B cell (primary cell): ENCODE data around the gene GNAI2. TPM values are rescaled to one million over a fixed set of nuclear protein-coding genes. Genes with fewer than 3 reads are reported as not detected.
A peak's percentile ranks its signal among the peaks of the same experiment; 100 is the strongest.

Experiments
- ATAC-seq: fragments of 200-7000 bp; cut with Tn5 transposase; one replicate; pipeline ENCODE4 v1.10.0; 2021; ENCODE audit warnings: low read depth, mild to moderate bottlenecking, moderate number of reproducible peaks, moderate library complexity
- CTCF ChIA-PET: fragments of 350-600 bp; sonication (Branson Sonifier 250); formaldehyde crosslinking; loops from one replicate; lab custom pipeline; 2021; ENCODE audit warnings: antibody characterized with exemption, inconsistent platforms; lab: Charles Lee
- POLR2A ChIA-PET: fragments of 350-600 bp; sonication (Branson Sonifier 250); formaldehyde crosslinking; loops from one replicate; lab custom pipeline; 2021; ENCODE audit warnings: antibody characterized with exemption; lab: Charles Lee
- DNase-seq: peaks from one replicate; pipeline ENCODE4 v3.0.0; 2013
- H2AFZ ChIP-seq: 2 replicates; pipeline ENCODE4 v1.6.1; 2012; ENCODE audit warnings: mild to moderate bottlenecking, low read depth, low read length; ENCODE audit not compliant: insufficient read depth, poor library complexity, severe bottlenecking
- H3K27ac ChIP-seq, 2 donors: 1 replicate in 1 of 2; 2 replicates in 1 of 2; pipeline ENCODE4 v1.5.1; 2012 to 2013; ENCODE audit warnings: low read length in 2 of 2, mild to moderate bottlenecking in 2 of 2, moderate library complexity in 1 of 2
- H3K27me3 ChIP-seq, 4 experiments: fragments of 200-600 bp in 1 of 4; sonication (generic) in 1 of 4; replicated peaks in 1 of 4; 1 replicate in 2 of 4; 2 replicates in 2 of 4; pipeline versions ENCODE4 v1.6.1 to v1.7.0; 2013 to 2016; ENCODE audit warnings: low read length in 3 of 4, mild to moderate bottlenecking in 2 of 4, mixed read lengths in 1 of 4, moderate library complexity in 1 of 4; ENCODE audit not compliant: insufficient read depth in 4 of 4, control insufficient read depth in 3 of 4; ENCODE audit errors: control extremely low read depth in 1 of 4
- H3K36me3 ChIP-seq, 2 experiments: replicated peaks in 1 of 2; 1 replicate in 1 of 2; 2 replicates in 1 of 2; pipeline versions ENCODE4 v1.6.1 to v1.7.1; 2013; ENCODE audit warnings: low read length in 1 of 2; ENCODE audit not compliant: insufficient read depth in 2 of 2, control insufficient read depth in 1 of 2; ENCODE audit errors: control extremely low read depth in 1 of 2, extremely low read depth in 1 of 2
- H3K4me1 ChIP-seq, 2 donors: fragments of 200-600 bp in 1 of 2; sonication (generic) in 1 of 2; 1 replicate in 1 of 2; 2 replicates in 1 of 2; pipeline versions ENCODE4 v1.5.1 to v1.6.1; 2013 to 2017; ENCODE audit warnings: low read length in 2 of 2; ENCODE audit not compliant: control insufficient read depth in 2 of 2, insufficient read depth in 2 of 2
- H3K4me2 ChIP-seq: replicated peaks from 2 replicates; pipeline ENCODE3; 2012; ENCODE audit warnings: mild to moderate bottlenecking, low read depth, low read length; ENCODE audit not compliant: poor library complexity, severe bottlenecking
- H3K4me3 ChIP-seq, 5 experiments: fragments of 200-600 bp in 1 of 5; sonication (generic) in 1 of 5; 1 replicate in 3 of 5; 2 replicates in 2 of 5; pipeline versions ENCODE4 v1.5.1 to v1.7.0; 2011 to 2016; ENCODE audit warnings: low read length in 4 of 5, mild to moderate bottlenecking in 4 of 5, low read depth in 2 of 5, control low read depth in 1 of 5, moderate library complexity in 1 of 5; ENCODE audit not compliant: insufficient read depth in 1 of 5; ENCODE audit errors: control extremely low read depth in 1 of 5, extremely low read depth in 1 of 5
- H3K79me2 ChIP-seq: fragments of 200-600 bp; sonication (generic); one replicate; pipeline ENCODE4 v1.6.0; 2016; ENCODE audit warnings: low read length; ENCODE audit not compliant: control insufficient read depth, insufficient read depth
- H3K9ac ChIP-seq: fragments of 200-600 bp; sonication (generic); 2 replicates; pipeline ENCODE4 v1.6.1; 2017; ENCODE audit warnings: mild to moderate bottlenecking, low read length, moderate library complexity
- H3K9me3 ChIP-seq, 3 donors: one replicate each; pipeline versions ENCODE4 v1.6.1 to v1.7.1; 2013; ENCODE audit warnings: low read length in 2 of 3; ENCODE audit not compliant: control insufficient read depth in 2 of 3, insufficient read depth in 1 of 3; ENCODE audit errors: control extremely low read depth in 1 of 3
- H4K20me1 ChIP-seq: 2 replicates; pipeline ENCODE4 v1.6.0; 2012; ENCODE audit warnings: mild to moderate bottlenecking, low read length; ENCODE audit not compliant: insufficient read depth, control insufficient read depth, poor library complexity, severe bottlenecking
- H3K27ac Mint-ChIP-seq: one replicate; pipeline ENCODE4 v1.8.0; 2021; ENCODE audit warnings: mixed read lengths
- H3K27me3 Mint-ChIP-seq: one replicate; pipeline ENCODE4 v1.8.0; 2021; ENCODE audit warnings: mixed read lengths
- H3K4me1 Mint-ChIP-seq: one replicate; pipeline ENCODE4 v1.8.0; 2021; ENCODE audit warnings: mixed read lengths
- H3K4me3 Mint-ChIP-seq: one replicate; pipeline ENCODE4 v1.8.0; 2021; ENCODE audit warnings: mixed read lengths
- H3K9me3 Mint-ChIP-seq: one replicate; pipeline ENCODE4 v1.8.0; 2022; ENCODE audit warnings: mixed read lengths; ENCODE audit not compliant: insufficient read depth
- CTCF ChIP-seq: fragments of 200-600 bp; IDR thresholded peaks from one replicate; pipeline ENCODE4 v1.8.0; 2022; ENCODE audit warnings: antibody characterized with exemption, mild to moderate bottlenecking
- EZH2 ChIP-seq: IDR thresholded peaks from 2 replicates; pipeline ENCODE4 v1.6.1; 2012; ENCODE audit warnings: borderline replicate concordance, low read depth, mild to moderate bottlenecking, moderate library complexity, low read length; ENCODE audit not compliant: insufficient read depth, poor library complexity, severe bottlenecking
- WGBS: methylation state at CpG from one replicate; pipeline ENCODE4 v1.1.5; 2013; ENCODE audit warnings: missing lambda C conversion rate; ENCODE audit not compliant: insufficient coverage; 5-methylcytosine and 5-hydroxymethylcytosine counted together
- intact Hi-C: fragments of 100-400 bp; cut with micrococcal nuclease; formaldehyde crosslinking; loops from one replicate; pipeline ENCODE4 v1.10.0; 2022
- polyA plus RNA-seq: library from polyadenylated mRNA; depleted of rRNA; stranded (reverse); fragments of >200 nt; gene quantifications from 2 replicates; pipeline ENCODE4 v1.2.3, GENCODE V29; 2012
- total RNA-seq, 2 donors: library from RNA; stranded (reverse); fragments of 120-200 nt in 1 of 2; gene quantifications; 1 replicate in 1 of 2; 2 replicates in 1 of 2; pipeline versions ENCODE4 v1.2.3 to v1.2.4, GENCODE V29; 2013 to 2022

Gene GNAI2
- total and polyA plus RNA-seq, 2 donors (not counting 1 experiment from before 2014, with no cell fraction given): 302 to 491 TPM

DNA sequence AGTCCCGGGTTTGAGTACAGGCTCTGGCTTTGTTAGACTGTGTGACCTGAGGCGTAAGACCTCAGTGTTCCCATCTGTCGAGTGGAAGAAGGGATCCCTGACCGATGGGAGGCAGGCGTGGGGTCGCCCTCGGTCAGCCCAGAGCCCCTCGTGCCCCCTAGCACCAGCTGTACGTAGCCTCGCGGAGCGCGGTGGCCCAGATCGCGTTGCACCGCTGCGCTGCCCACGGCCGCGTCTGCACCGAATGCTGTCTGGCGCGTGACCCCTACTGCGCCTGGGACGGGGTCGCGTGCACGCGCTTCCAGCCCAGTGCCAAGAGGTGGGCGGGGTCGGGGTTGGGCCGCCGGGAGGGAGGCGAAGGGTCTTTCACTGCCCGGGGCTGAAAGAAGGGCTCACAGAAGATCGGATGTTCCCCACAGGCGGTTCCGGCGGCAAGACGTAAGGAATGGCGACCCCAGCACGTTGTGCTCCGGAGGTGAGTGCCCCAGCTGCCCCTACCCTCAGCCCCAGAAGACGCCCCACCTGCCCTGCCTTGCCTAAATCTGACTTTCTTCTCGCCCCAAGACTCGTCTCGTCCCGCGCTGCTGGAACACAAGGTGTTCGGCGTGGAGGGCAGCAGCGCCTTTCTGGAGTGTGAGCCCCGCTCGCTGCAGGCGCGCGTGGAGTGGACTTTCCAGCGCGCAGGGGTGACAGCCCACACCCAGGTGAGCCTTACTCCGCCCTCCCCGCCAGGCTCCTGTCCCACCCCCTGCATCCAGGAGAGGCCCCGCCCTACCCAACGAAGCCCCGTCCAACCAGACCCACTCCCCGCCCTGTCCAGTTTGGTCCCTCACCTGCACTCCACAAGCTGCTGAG lies 39.4 kb downstream of the GNAI2 start:
- Histone ChIP-seq H3K27ac (no peak overlapping the region), H3K79me2 (no peaks in the 10 kb centered on the region), H3K4me2 (peak overlapping the region; percentile 61), H3K27me3 (peaks cover 0 to 57% (median 21%) of the 10 kb centered on the region in 4 experiments), H3K9me3 (peaks cover 0 to 3% (median 0%) of the 10 kb centered on the region in 3 donors), H3K36me3 (no peaks in the 10 kb centered on the region), H3K4me1 (peaks cover 33 to 39% of the 10 kb centered on the region in 2 donors), H3K9ac (no peak overlapping the region), H3K4me3 (no peak overlapping the region), H4K20me1 (peaks cover 10% of the 10 kb centered on the region), H2AFZ (no peak overlapping the region)
- intact Hi-C loops: no loop called here
- TF ChIP-seq EZH2: no peak
- no peak for TF ChIP-seq CTCF
- WGBS: 7% methylated on average over 65 of the region's 65 CpGs
- ATAC-seq (no peak), DNase-seq (peak; percentile 51)
- Mint-ChIP-seq H3K27ac (no peak overlapping the region), H3K4me1 (peaks cover 26% of the 10 kb centered on the region), H3K4me3 (peak overlapping the region; percentile 57), H3K9me3 (no peaks in the 10 kb centered on the region), H3K27me3 (peaks cover 28% of the 10 kb centered on the region)
- ChIA-PET CTCF (interaction anchor here (0.8 to 3.0 kb wide), 9 partner anchors 17 to 155 kb away, joined by 3 to 12 read pairs (median 4); partner anchors contain the start of genes GNAT1 and IFRD2), POLR2A (interaction anchor here (0.6 to 0.7 kb wide), 3 partner anchors 65 to 81 kb away, joined by 3 to 6 read pairs (median 3); partner anchors contain the start of gene RASSF1)
